Endothelial cell of umbilical vein (primary cell): ENCODE results near the gene ATP6V1D. TPM values are rescaled to one million over a fixed set of nuclear protein-coding genes. Genes with fewer than 3 reads are reported as not detected.

ENCODE experiments used
- BruUV-seq: library from RNA; stranded (reverse); fragments of 400-500 nt; replicated peaks from 2 replicates; lab custom pipeline; 2021; lab: Mats Ljungman, UMichigan
- CTCF ChIA-PET: fragments of 300-600, 350-600 bp; sonication (Branson Sonifier 250); formaldehyde crosslinking; loops from one replicate; lab custom pipeline; 2021; ENCODE audit warnings: antibody characterized with exemption, inconsistent platforms; lab: Charles Lee
- POLR2A ChIA-PET: fragments of 300-600, 350-600 bp; sonication (Branson Sonifier 250); formaldehyde crosslinking; loops from one replicate; lab custom pipeline; 2021; ENCODE audit warnings: antibody characterized with exemption, inconsistent platforms; lab: Charles Lee
- DNase-seq: peaks from one replicate; pipeline ENCODE4 v3.0.0-alpha.2; 2011; ENCODE audit warnings: low read depth, low spot score
- FAIRE-seq: peaks from 2 replicates; lab custom pipeline; 2011; peaks lifted over from hg19 to GRCh38; lab: Jason Lieb, UNC
- H2AFZ ChIP-seq: 2 replicates; pipeline ENCODE4 v1.6.0; 2012; ENCODE audit warnings: low read depth, low read length, control low read depth, inconsistent platforms
- H3K27ac ChIP-seq: 2 replicates; pipeline ENCODE4 v1.5.1; 2011; ENCODE audit warnings: low read depth, mild to moderate bottlenecking, control low read depth, low read length, moderate library complexity; ENCODE audit not compliant: insufficient read depth
- H3K27me3 ChIP-seq, 2 experiments: 2 replicates each; pipeline versions ENCODE4 v1.6.0 to v1.6.1; 2011; ENCODE audit warnings: low read length in 2 of 2, mixed read lengths in 1 of 2; ENCODE audit not compliant: control insufficient read depth in 2 of 2, insufficient read depth in 2 of 2
- H3K36me3 ChIP-seq, 2 experiments: 2 replicates in 1 of 2; 3 replicates in 1 of 2; pipeline ENCODE4 v1.5.1; 2011; ENCODE audit warnings: low read length in 2 of 2, mild to moderate bottlenecking in 1 of 2, moderate library complexity in 1 of 2; ENCODE audit not compliant: control insufficient read depth in 2 of 2, insufficient read depth in 2 of 2; ENCODE audit errors: extremely low read depth in 1 of 2
- H3K4me1 ChIP-seq: 3 replicates; pipeline ENCODE4 v1.5.1; 2011; ENCODE audit warnings: mild to moderate bottlenecking, low read length; ENCODE audit not compliant: control insufficient read depth, insufficient read depth; ENCODE audit errors: extremely low read depth
- H3K4me2 ChIP-seq: 2 replicates; pipeline ENCODE4 v1.6.1; 2011; ENCODE audit warnings: low read length, control low read depth, mixed read lengths; ENCODE audit not compliant: insufficient read depth
- H3K4me3 ChIP-seq, 3 experiments: fragments of 200-600 bp in 1 of 3; sonication (generic), shearing (Covaris generic) in 1 of 3; replicated peaks in 1 of 3; 2 replicates each; pipeline ENCODE4 v1.5.1; 2011 to 2016; ENCODE audit warnings: control low read depth in 3 of 3, low read length in 3 of 3, mild to moderate bottlenecking in 2 of 3, inconsistent platforms in 1 of 3, low read depth in 1 of 3, moderate library complexity in 1 of 3; ENCODE audit not compliant: insufficient read depth in 1 of 3
- H3K79me2 ChIP-seq: 2 replicates; pipeline ENCODE4 v1.6.0; 2012; ENCODE audit warnings: low read length, inconsistent platforms; ENCODE audit not compliant: control insufficient read depth, insufficient read depth
- H3K9ac ChIP-seq: replicated peaks from 2 replicates; pipeline ENCODE3; 2011; ENCODE audit warnings: low read length, control low read depth; ENCODE audit not compliant: insufficient read depth; ENCODE audit errors: extremely low read depth
- H3K9me1 ChIP-seq: replicated peaks from 3 replicates; pipeline ENCODE4 v1.6.0; 2011; ENCODE audit warnings: mild to moderate bottlenecking, low read length; ENCODE audit not compliant: control insufficient read depth, insufficient read depth; ENCODE audit errors: extremely low read depth
- H3K9me3 ChIP-seq: replicated peaks from 2 replicates; pipeline ENCODE4 v1.5.1; 2012; ENCODE audit warnings: low read length, inconsistent platforms; ENCODE audit not compliant: control insufficient read depth, insufficient read depth
- H4K20me1 ChIP-seq: replicated peaks from 2 replicates; pipeline ENCODE3; 2011; ENCODE audit warnings: mild to moderate bottlenecking, low read length; ENCODE audit not compliant: control insufficient read depth, insufficient read depth; ENCODE audit errors: extremely low read depth
- CTCF ChIP-seq, 2 donors: IDR thresholded peaks; 1 replicate in 1 of 2; 2 replicates in 1 of 2; pipeline ENCODE4 v1.5.1; 2011; ENCODE audit warnings: low read length in 2 of 2, mild to moderate bottlenecking in 2 of 2, moderate library complexity in 2 of 2, control low read depth in 1 of 2, inconsistent platforms in 1 of 2, low read depth in 1 of 2; ENCODE audit not compliant: insufficient read depth in 1 of 2; ENCODE audit errors: extremely low read depth in 1 of 2
- EZH2 ChIP-seq: IDR thresholded peaks from 2 replicates; pipeline ENCODE4 v1.6.1; 2012; ENCODE audit warnings: borderline replicate concordance, low read depth, mild to moderate bottlenecking, moderate library complexity, low read length, inconsistent platforms; ENCODE audit not compliant: severe bottlenecking
- FOS ChIP-seq: IDR thresholded peaks from 2 replicates; pipeline ENCODE4 v1.6.1; 2011; ENCODE audit warnings: mild to moderate bottlenecking, low read length, moderate library complexity, borderline replicate concordance; ENCODE audit not compliant: insufficient read depth
- GATA2 ChIP-seq: IDR thresholded peaks from 2 replicates; pipeline ENCODE4 v1.7.0; 2011; ENCODE audit warnings: low read depth, mild to moderate bottlenecking, moderate library complexity, mixed read lengths, low read length; ENCODE audit not compliant: insufficient read length, insufficient read depth
- JUN ChIP-seq: IDR thresholded peaks from 2 replicates; pipeline ENCODE4 v1.6.1; 2011; ENCODE audit warnings: borderline replicate concordance, low read depth; ENCODE audit not compliant: insufficient read length, insufficient read depth
- MYC ChIP-seq: IDR thresholded peaks from one replicate; pipeline ENCODE4 v1.6.1; 2011; ENCODE audit warnings: mild to moderate bottlenecking, low read depth, low read length
- POLR2A ChIP-seq: IDR thresholded peaks from 2 replicates; pipeline ENCODE4 v1.6.1; 2012; ENCODE audit warnings: low read depth, mild to moderate bottlenecking, control low read depth, low read length
- POLR2AphosphoS5 ChIP-seq: IDR thresholded peaks from 2 replicates; pipeline ENCODE4 v1.6.1; 2012; ENCODE audit warnings: low read depth, mild to moderate bottlenecking, control low read depth, low read length, moderate library complexity; ENCODE audit not compliant: insufficient read depth
- dilution Hi-C: fragments of 300-500 bp; cut with MboI; formaldehyde crosslinking; loops from one replicate; pipeline ENCODE4 v1.15.0; 2019; ENCODE audit warnings: low sequenced_read_pairs; ENCODE audit not compliant: extremely low pct_ligation_motif_present
- intact Hi-C: fragments of 100-400 bp; cut with micrococcal nuclease; formaldehyde crosslinking; loops from one replicate; pipeline ENCODE4 v1.10.0; 2022
- polyA plus RNA-seq, 4 experiments: library from polyadenylated mRNA; depleted of rRNA in 3 of 4; stranded (reverse) in 3 of 4; unstranded in 1 of 4; fragments of >200 nt; gene quantifications; 2 replicates each; pipeline versions ENCODE4 v1.2.1 to v1.2.3, GENCODE V29; 2011 to 2012; ENCODE audit warnings: missing spikeins in 1 of 4
- total RNA-seq: library from RNA; stranded (reverse); gene quantifications from 2 replicates; pipeline ENCODE4 v1.2.3, GENCODE V29; 2021
- TF ChIP-seq, protein P1 (sequence below): IDR thresholded peaks from 2 replicates; pipeline ENCODE4 v1.6.1; 2011; ENCODE audit not compliant: insufficient read depth, insufficient read length

The ATP6V1D gene
- total and polyA plus RNA-seq, 2 donors (not counting 3 experiments of a cell fraction or from before 2014, with no cell fraction given): 28.6 to 63.1 TPM

DNA sequence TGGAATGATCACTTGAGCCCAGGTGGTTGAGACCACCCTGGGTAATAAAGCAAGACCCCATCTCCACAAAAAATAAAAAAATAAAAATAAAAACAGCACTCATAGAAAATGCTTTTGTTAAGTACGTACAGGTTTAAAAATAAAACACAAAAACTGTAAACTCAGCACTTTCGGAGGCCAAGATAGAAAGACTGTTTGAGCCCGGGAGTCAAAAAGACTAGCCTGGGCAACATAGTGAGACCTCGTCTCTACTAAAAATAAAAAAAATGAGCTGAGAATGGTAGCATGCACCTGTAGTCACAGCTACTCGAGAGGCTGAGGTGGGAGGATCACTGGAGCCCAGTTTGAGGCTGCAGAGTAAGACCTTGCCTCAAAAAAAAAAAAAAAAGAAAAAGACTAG lies 7.5 kb downstream of the ATP6V1D start:
- Histone ChIP-seq H3K4me2 (no peak overlapping the region), H3K27ac (no peak overlapping the region), H3K79me2 (peaks cover 41% of the 10 kb centered on the region), H3K36me3 (peaks cover 8 to 21% of the 10 kb centered on the region in 2 experiments), H3K27me3 (no peaks in the 10 kb centered on the region), H4K20me1 (no peaks in the 10 kb centered on the region), H3K9me1 (no peaks in the 10 kb centered on the region), H3K4me3 (no peak overlapping the region), H3K4me1 (peaks cover under 1% of the 10 kb centered on the region), H2AFZ (no peak overlapping the region), H3K9me3 (no peaks in the 10 kb centered on the region), H3K9ac (no peak overlapping the region)
- CTCF ChIA-PET: interaction anchor here (1.6 kb wide), 1 partner anchor 8 kb away, joined by 5 read pairs; the partner anchor contains the start of genes ATP6V1D and EIF2S1
- dilution Hi-C loops: no loop called here
- POLR2A ChIA-PET: interaction anchor here (0.6 to 0.7 kb wide), 2 partner anchors 844 to 997 kb away, joined by 3 to 4 read pairs; partner anchors contain the start of gene GPHN
- no peak for TF ChIP-seq JUN
- TF ChIP-seq EZH2: no peak
- TF ChIP-seq CTCF (IDR thresholded peaks at IDR 0.05; ENCODE audit: extremely low read depth in 1 of 2, insufficient read depth in 1 of 2, low read depth in 1 of 2, low read length in 2 of 2): no peak
- TF ChIP-seq POLR2A: no peak
- TF ChIP-seq, protein P1, sequence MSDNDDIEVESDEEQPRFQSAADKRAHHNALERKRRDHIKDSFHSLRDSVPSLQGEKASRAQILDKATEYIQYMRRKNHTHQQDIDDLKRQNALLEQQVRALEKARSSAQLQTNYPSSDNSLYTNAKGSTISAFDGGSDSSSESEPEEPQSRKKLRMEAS: no peak
- no peak for TF ChIP-seq GATA2
- no peak for TF ChIP-seq MYC
- TF ChIP-seq POLR2AphosphoS5: no peak
- no peak for TF ChIP-seq FOS
- FAIRE-seq (no peak), DNase-seq (no peak)
- intact Hi-C loops: loop anchor here (10.0 kb wide), 1 partner anchor 697 kb away; no protein-coding TSS in a partner anchor
- BruUV-seq: no TSS peak
